ENCODE measurements around the gene HTT-AS.

Gene HTT-AS

GRCh38 chr4:3047464-3048286 lies 26.7 kb downstream of the HTT-AS start:
- peak; percentile 85 for DNase-seq

- DNase-seq = no peak
These were observed 27.7 kb downstream of the HTT-AS start for GRCh38 chr4:3046623-3047022.

GRCh38 chr4:3046162-3046561 lies 28.2 kb downstream of the HTT-AS start:
- no peak for DNase-seq

- peak; percentile 74 for DNase-seq
These were observed 29.2 kb downstream of the HTT-AS start for GRCh38 chr4:3044870-3045819.

- no peak for DNase-seq
These were observed 30.9 kb downstream of the HTT-AS start for GRCh38 chr4:3043282-3044020.

- no peak for DNase-seq
These were observed 32.1 kb downstream of the HTT-AS start for GRCh38 chr4:3042226-3042625.

GRCh38 chr4:3041192-3042142 lies 32.9 kb downstream of the HTT-AS start:
- DNase-seq = peak; percentile 52

- DNase-seq = no peak
These were observed 33.7 kb downstream of the HTT-AS start for GRCh38 chr4:3040452-3041191.

GRCh38 chr4:3039706-3040366 lies 34.5 kb downstream of the HTT-AS start:
- no peak for DNase-seq

- DNase-seq = no peak
These were observed 36.3 kb downstream of the HTT-AS start for GRCh38 chr4:3037957-3038461.

GRCh38 chr4:3036131-3036952 lies 38.0 kb downstream of the HTT-AS start:
- no peak for DNase-seq

- no peak for DNase-seq
These were observed 38.7 kb downstream of the HTT-AS start for GRCh38 chr4:3035674-3036073.

- no peak for DNase-seq
These were observed 39.1 kb downstream of the HTT-AS start for GRCh38 chr4:3035249-3035648.

- no peak for DNase-seq
These were observed 40.1 kb downstream of the HTT-AS start for GRCh38 chr4:3034231-3034630.

- no peak for DNase-seq
These were observed 42.8 kb downstream of the HTT-AS start for GRCh38 chr4:3031357-3032082.

- no peak for DNase-seq
These were observed 43.6 kb downstream of the HTT-AS start for GRCh38 chr4:3030566-3031356.

- DNase-seq = no peak
These were observed 44.9 kb downstream of the HTT-AS start for GRCh38 chr4:3029464-3029863.

- DNase-seq = no peak
These were observed 47.8 kb downstream of the HTT-AS start for GRCh38 chr4:3026540-3026939.
